Astrocyte (in vitro differentiated cells and primary cell): Measurements from ENCODE around the gene FOXC2. TPM values are rescaled to one million over a fixed set of nuclear protein-coding genes. Genes with fewer than 3 reads are reported as not detected.

Source experiments
- DNase-seq: peaks from one replicate; pipeline ENCODE4 v3.0.0-alpha.2; 2010; ENCODE audit warnings: low read depth
- FAIRE-seq: peaks from 2 replicates; lab custom pipeline; 2011; peaks lifted over from hg19 to GRCh38; lab: Jason Lieb, UNC
- H2AFZ ChIP-seq: 2 replicates; pipeline ENCODE4 v1.6.0; 2012; ENCODE audit warnings: low read depth, low read length, inconsistent platforms
- H3K27ac ChIP-seq: 2 replicates; pipeline ENCODE4 v1.5.1; 2011; ENCODE audit warnings: low read depth, low read length, inconsistent platforms
- H3K27me3 ChIP-seq: 2 replicates; pipeline ENCODE4 v1.6.0; 2011; ENCODE audit warnings: low read length, inconsistent platforms; ENCODE audit not compliant: insufficient read depth
- H3K36me3 ChIP-seq: 2 replicates; pipeline ENCODE4 v1.5.1; 2011; ENCODE audit warnings: low read length, inconsistent platforms; ENCODE audit not compliant: insufficient read depth
- H3K4me1 ChIP-seq: 2 replicates; pipeline ENCODE4 v1.5.1; 2011; ENCODE audit warnings: low read length, inconsistent platforms; ENCODE audit not compliant: insufficient read depth
- H3K4me2 ChIP-seq: 2 replicates; pipeline ENCODE4 v1.6.0; 2012; ENCODE audit warnings: low read length, inconsistent platforms
- H3K4me3 ChIP-seq: 2 replicates; pipeline ENCODE4 v1.5.1; 2011; ENCODE audit warnings: low read depth, mild to moderate bottlenecking, low read length, inconsistent platforms; ENCODE audit not compliant: insufficient read depth
- H3K79me2 ChIP-seq: 2 replicates; pipeline ENCODE4 v1.6.0; 2012; ENCODE audit warnings: mild to moderate bottlenecking, low read length, inconsistent platforms; ENCODE audit not compliant: insufficient read depth
- H3K9ac ChIP-seq: 2 replicates; pipeline ENCODE4 v1.6.0; 2012; ENCODE audit warnings: mild to moderate bottlenecking, low read length, inconsistent platforms
- H3K9me3 ChIP-seq: 2 replicates; pipeline ENCODE4 v1.5.1; 2012; ENCODE audit warnings: low read depth, mild to moderate bottlenecking, low read length, inconsistent platforms; ENCODE audit not compliant: insufficient read depth
- H4K20me1 ChIP-seq: 2 replicates; pipeline ENCODE4 v1.6.0; 2012; ENCODE audit warnings: low read length, inconsistent platforms; ENCODE audit not compliant: insufficient read depth
- H3K27ac Mint-ChIP-seq: one replicate; pipeline ENCODE4 v1.8.0; 2021; ENCODE audit warnings: mild to moderate bottlenecking, mixed read lengths; ENCODE audit not compliant: unreplicated experiment
- H3K27me3 Mint-ChIP-seq: one replicate; pipeline ENCODE4 v1.8.0; 2021; ENCODE audit warnings: low read depth, mixed read lengths; ENCODE audit not compliant: unreplicated experiment
- H3K36me3 Mint-ChIP-seq: one replicate; pipeline ENCODE4 v1.8.0; 2021; ENCODE audit warnings: low read depth, mixed read lengths; ENCODE audit not compliant: unreplicated experiment
- H3K4me1 Mint-ChIP-seq: one replicate; pipeline ENCODE4 v1.8.0; 2021; ENCODE audit warnings: low read depth, mixed read lengths; ENCODE audit not compliant: unreplicated experiment
- H3K4me3 Mint-ChIP-seq: one replicate; pipeline ENCODE4 v1.8.0; 2021; ENCODE audit warnings: mild to moderate bottlenecking, moderate library complexity, mixed read lengths; ENCODE audit not compliant: unreplicated experiment
- H3K9me3 Mint-ChIP-seq: one replicate; pipeline ENCODE4 v1.8.0; 2021; ENCODE audit warnings: mild to moderate bottlenecking, mixed read lengths; ENCODE audit not compliant: unreplicated experiment
- CTCF ChIP-seq: IDR thresholded peaks from 2 replicates; pipeline ENCODE4 v1.5.1; 2011; ENCODE audit warnings: low read depth, mild to moderate bottlenecking, inconsistent platforms, low read length, moderate library complexity; ENCODE audit not compliant: insufficient read depth
- EZH2 ChIP-seq: IDR thresholded peaks from 2 replicates; pipeline ENCODE4 v1.6.1; 2012; ENCODE audit warnings: mild to moderate bottlenecking, low read length, inconsistent platforms; ENCODE audit not compliant: insufficient read depth
- total RNA-seq: library from RNA; stranded (reverse); gene quantifications from 2 replicates; pipeline ENCODE4 v1.2.1, GENCODE V29; 2021

The FOXC2 gene
- total RNA-seq, 1 donor from 2014 or later: 15.8 TPM

- no peaks in the 10 kb centered on the region for H3K9me3 Mint-ChIP-seq
- H3K36me3 Mint-ChIP-seq: no peaks in the 10 kb centered on the region
- peak overlapping the region; percentile 93 for H3K27ac Mint-ChIP-seq
- peak overlapping the region; percentile 97 for H2AFZ ChIP-seq
- DNase-seq: no peak
- H3K4me2 ChIP-seq: peak overlapping the region; percentile 91
- FAIRE-seq: no peak
- H3K9me3 ChIP-seq: no peaks in the 10 kb centered on the region
- H3K4me3 ChIP-seq: peak overlapping the region; percentile 93
- H3K4me3 Mint-ChIP-seq: peak overlapping the region; percentile 95
- peaks cover 12% of the 10 kb centered on the region for H3K4me1 ChIP-seq
- TF ChIP-seq CTCF (no peak), EZH2 (no peak)
- no peaks in the 10 kb centered on the region for H3K4me1 Mint-ChIP-seq
- peaks cover 11% of the 10 kb centered on the region for H3K27me3 Mint-ChIP-seq
- H4K20me1 ChIP-seq: no peaks in the 10 kb centered on the region
- peak overlapping the region; percentile 89 for H3K27ac ChIP-seq
- H3K27me3 ChIP-seq: no peaks in the 10 kb centered on the region
- H3K79me2 ChIP-seq: peaks cover 21% of the 10 kb centered on the region
- no peaks in the 10 kb centered on the region for H3K36me3 ChIP-seq
- H3K9ac ChIP-seq: peak overlapping the region; percentile 98
These were observed 10.9 kb upstream of the FOXC2 start for GRCh38 chr16:86555704-86556075.

DNA sequence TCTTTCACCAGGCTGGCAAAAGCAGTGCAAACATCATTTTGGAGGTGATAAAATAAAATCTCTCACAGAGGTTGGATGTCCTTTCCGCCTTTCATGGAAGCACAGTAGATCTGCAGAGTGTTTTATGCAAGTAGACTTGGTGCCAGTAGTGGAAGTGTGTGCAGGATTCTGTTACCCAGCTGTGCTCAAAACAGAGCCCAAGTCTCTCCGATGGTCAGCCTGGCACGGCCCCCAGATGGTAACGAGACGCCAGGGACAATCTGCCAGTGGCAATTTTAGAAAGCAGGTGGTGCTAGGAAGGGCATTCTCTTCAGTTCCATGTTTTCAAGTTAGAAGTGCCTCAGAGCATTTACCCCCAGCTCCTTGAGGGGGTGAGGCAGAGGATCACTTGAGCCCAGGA lies 10.1 kb upstream of the FOXC2 start:
- H3K4me1 Mint-ChIP-seq: no peaks in the 10 kb centered on the region
- Histone ChIP-seq H3K4me1 (peaks cover 12% of the 10 kb centered on the region), H3K9ac (no peak overlapping the region), H3K27me3 (no peaks in the 10 kb centered on the region), H3K27ac (no peak overlapping the region), H3K79me2 (peaks cover 21% of the 10 kb centered on the region), H3K9me3 (no peaks in the 10 kb centered on the region), H3K4me3 (no peak overlapping the region), H3K4me2 (no peak overlapping the region), H4K20me1 (no peaks in the 10 kb centered on the region), H2AFZ (no peak overlapping the region), H3K36me3 (no peaks in the 10 kb centered on the region)
- no peaks in the 10 kb centered on the region for H3K36me3 Mint-ChIP-seq
- DNase-seq (no peak), FAIRE-seq (no peak)
- TF ChIP-seq CTCF: no peak
- no peak overlapping the region for H3K27ac Mint-ChIP-seq
- peaks cover 16% of the 10 kb centered on the region for H3K27me3 Mint-ChIP-seq
- no peaks in the 10 kb centered on the region for H3K9me3 Mint-ChIP-seq
- peak overlapping the region; percentile 41 for H3K4me3 Mint-ChIP-seq

DNA sequence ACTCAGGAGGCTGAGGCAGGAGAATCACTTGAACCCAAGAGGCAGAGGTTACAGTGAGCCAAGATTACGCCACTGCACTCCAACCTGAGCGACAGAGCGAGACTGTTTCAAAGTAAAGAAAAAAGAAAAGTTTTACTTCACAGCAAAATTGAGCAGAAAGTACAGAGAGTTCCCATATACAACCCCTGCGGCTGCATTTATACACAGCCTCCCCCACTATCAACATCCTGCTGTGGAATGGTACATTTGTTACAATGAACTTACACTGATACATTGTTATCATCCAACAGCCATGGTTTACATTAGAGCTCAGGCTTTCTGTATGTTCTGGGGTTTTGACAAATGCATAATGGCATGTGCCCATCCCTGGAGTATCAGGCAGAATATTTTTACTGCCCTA lies 9.0 kb upstream of the FOXC2 start:
- Histone ChIP-seq H3K4me2 (no peak overlapping the region), H3K27ac (no peak overlapping the region), H3K36me3 (no peaks in the 10 kb centered on the region), H3K79me2 (peaks cover 19% of the 10 kb centered on the region), H2AFZ (no peak overlapping the region), H4K20me1 (no peaks in the 10 kb centered on the region), H3K4me3 (no peak overlapping the region), H3K27me3 (no peaks in the 10 kb centered on the region), H3K4me1 (peaks cover 12% of the 10 kb centered on the region), H3K9me3 (no peaks in the 10 kb centered on the region), H3K9ac (no peak overlapping the region)
- H3K9me3 Mint-ChIP-seq: no peaks in the 10 kb centered on the region
- no peaks in the 10 kb centered on the region for H3K4me1 Mint-ChIP-seq
- peaks cover 16% of the 10 kb centered on the region for H3K27me3 Mint-ChIP-seq
- H3K27ac Mint-ChIP-seq: no peak overlapping the region
- TF ChIP-seq EZH2 (no peak), CTCF (no peak)
- DNase-seq (no peak), FAIRE-seq (no peak)
- H3K36me3 Mint-ChIP-seq: no peaks in the 10 kb centered on the region
- H3K4me3 Mint-ChIP-seq: no peak overlapping the region
